Osteoblast (primary cell): Measurements from ENCODE around the gene FBXO24. TPM values are rescaled to one million over a fixed set of nuclear protein-coding genes. Genes with fewer than 3 reads are reported as not detected.
A peak's percentile ranks its signal among the peaks of the same experiment; 100 is the strongest.

Experiments used
- DNase-seq: peaks from one replicate; pipeline ENCODE4 v3.0.0; 2011; ENCODE audit warnings: low spot score, mixed read lengths; ENCODE audit not compliant: insufficient read length; ENCODE audit errors: missing footprints
- H2AFZ ChIP-seq: 2 replicates; pipeline ENCODE4 v1.6.0; 2011; ENCODE audit warnings: mild to moderate bottlenecking, low read length
- H3K27ac ChIP-seq: 2 replicates; pipeline ENCODE4 v1.5.1; 2011; ENCODE audit warnings: mild to moderate bottlenecking, low read depth, low read length, moderate library complexity
- H3K27me3 ChIP-seq: 2 replicates; pipeline ENCODE4 v1.6.0; 2012; ENCODE audit warnings: mild to moderate bottlenecking, control low read depth, inconsistent platforms, low read length, moderate library complexity; ENCODE audit not compliant: insufficient read depth
- H3K36me3 ChIP-seq: 2 replicates; pipeline ENCODE4 v1.5.1; 2011; ENCODE audit warnings: mild to moderate bottlenecking, low read length, control low read depth, moderate library complexity; ENCODE audit not compliant: insufficient read depth
- H3K4me1 ChIP-seq: 2 replicates; pipeline ENCODE4 v1.5.1; 2011; ENCODE audit warnings: mild to moderate bottlenecking, low read length, control low read depth, moderate library complexity; ENCODE audit not compliant: insufficient read depth
- H3K4me2 ChIP-seq: 2 replicates; pipeline ENCODE4 v1.6.0; 2011; ENCODE audit warnings: mild to moderate bottlenecking, low read length; ENCODE audit not compliant: insufficient read depth
- H3K4me3 ChIP-seq: fragments of 200-600 bp; sonication (generic); 3 replicates; pipeline ENCODE4 v1.5.1; 2012; ENCODE audit warnings: mild to moderate bottlenecking, low read length, inconsistent platforms; ENCODE audit not compliant: insufficient read depth
- H3K79me2 ChIP-seq: 2 replicates; pipeline ENCODE4 v1.6.0; 2012; ENCODE audit warnings: mild to moderate bottlenecking, low read length, control low read depth, inconsistent platforms; ENCODE audit not compliant: insufficient read depth
- H3K9me3 ChIP-seq: 2 replicates; pipeline ENCODE4 v1.5.1; 2011; ENCODE audit warnings: low read depth, low read length, control low read depth
- H4K20me1 ChIP-seq: 2 replicates; pipeline ENCODE4 v1.6.0; 2012; ENCODE audit warnings: mild to moderate bottlenecking, low read length, control low read depth; ENCODE audit not compliant: insufficient read depth
- total RNA-seq: library from RNA; depleted of rRNA; stranded (reverse); fragments of >200 nt; gene quantifications from 2 replicates; pipeline ENCODE4 v1.2.3, GENCODE V29; 2012
- TF ChIP-seq, protein P1 (sequence below): IDR thresholded peaks from 2 replicates; pipeline ENCODE4 v1.5.1; 2011; ENCODE audit warnings: mild to moderate bottlenecking, low read depth, low read length, moderate library complexity; ENCODE audit errors: extremely low read depth

Gene FBXO24
- total RNA-seq, 1 donor = 0.36 TPM

DNA sequence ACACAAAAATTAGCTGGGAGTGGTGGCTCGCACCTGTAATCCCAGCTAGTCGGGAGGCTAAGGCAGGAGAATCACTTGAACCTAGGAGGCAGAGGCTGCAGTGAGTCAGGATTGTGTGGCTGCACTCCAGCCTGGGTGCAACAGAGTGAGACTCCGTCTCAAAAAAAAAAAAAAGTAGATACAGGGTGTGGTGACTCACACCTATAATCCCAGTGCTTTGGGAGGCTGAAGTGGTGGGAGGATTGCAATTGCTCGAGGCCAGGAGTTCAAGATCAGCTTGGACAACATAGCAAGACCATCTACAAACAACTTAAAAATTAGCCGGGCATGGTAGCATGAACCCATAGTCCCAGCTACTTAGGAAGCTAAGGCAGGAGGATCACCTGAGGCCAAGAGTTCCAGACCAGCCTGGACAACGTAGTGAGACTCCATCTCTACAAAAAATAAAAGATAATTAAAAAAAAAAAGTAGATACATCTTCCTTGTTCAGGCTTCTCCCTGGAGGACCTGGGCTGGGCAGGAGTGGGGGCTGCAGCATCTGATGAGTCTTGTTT is 28.3 kb downstream of the FBXO24 start:
- DNase-seq = no peak
- H3K27ac ChIP-seq = no peak overlapping the region
- no peaks in the 10 kb centered on the region for H3K36me3 ChIP-seq
- H3K9me3 ChIP-seq = no peaks in the 10 kb centered on the region
- no peaks in the 10 kb centered on the region for H3K27me3 ChIP-seq
- no peaks in the 10 kb centered on the region for H4K20me1 ChIP-seq
- H3K79me2 ChIP-seq = no peaks in the 10 kb centered on the region
- H3K4me2 ChIP-seq = no peak overlapping the region
- peaks cover 6% of the 10 kb centered on the region for H3K4me1 ChIP-seq
- H3K4me3 ChIP-seq = no peak overlapping the region
- no peak overlapping the region for H2AFZ ChIP-seq
- TF ChIP-seq, protein P1, sequence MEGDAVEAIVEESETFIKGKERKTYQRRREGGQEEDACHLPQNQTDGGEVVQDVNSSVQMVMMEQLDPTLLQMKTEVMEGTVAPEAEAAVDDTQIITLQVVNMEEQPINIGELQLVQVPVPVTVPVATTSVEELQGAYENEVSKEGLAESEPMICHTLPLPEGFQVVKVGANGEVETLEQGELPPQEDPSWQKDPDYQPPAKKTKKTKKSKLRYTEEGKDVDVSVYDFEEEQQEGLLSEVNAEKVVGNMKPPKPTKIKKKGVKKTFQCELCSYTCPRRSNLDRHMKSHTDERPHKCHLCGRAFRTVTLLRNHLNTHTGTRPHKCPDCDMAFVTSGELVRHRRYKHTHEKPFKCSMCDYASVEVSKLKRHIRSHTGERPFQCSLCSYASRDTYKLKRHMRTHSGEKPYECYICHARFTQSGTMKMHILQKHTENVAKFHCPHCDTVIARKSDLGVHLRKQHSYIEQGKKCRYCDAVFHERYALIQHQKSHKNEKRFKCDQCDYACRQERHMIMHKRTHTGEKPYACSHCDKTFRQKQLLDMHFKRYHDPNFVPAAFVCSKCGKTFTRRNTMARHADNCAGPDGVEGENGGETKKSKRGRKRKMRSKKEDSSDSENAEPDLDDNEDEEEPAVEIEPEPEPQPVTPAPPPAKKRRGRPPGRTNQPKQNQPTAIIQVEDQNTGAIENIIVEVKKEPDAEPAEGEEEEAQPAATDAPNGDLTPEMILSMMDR = no peak

DNA sequence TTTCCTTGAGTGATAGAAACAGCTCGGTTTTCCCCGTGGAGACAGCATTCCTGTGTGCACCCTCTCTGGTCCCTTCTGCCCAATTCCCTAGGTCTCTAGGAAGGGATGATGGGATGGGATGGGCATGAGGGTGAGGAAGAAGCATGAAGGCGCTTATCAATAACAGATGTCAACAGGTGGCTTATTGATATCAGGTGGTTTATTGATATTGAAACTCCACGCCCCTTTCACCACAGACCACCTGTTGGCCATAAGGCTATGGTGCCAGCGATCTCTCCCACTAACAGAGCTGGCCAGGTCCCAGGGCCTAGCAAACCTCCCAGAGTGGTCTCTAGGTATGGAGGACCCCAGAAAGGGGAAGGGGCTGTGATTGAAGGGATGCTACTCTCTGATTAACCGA is 34.1 kb downstream of the FBXO24 start:
- Histone ChIP-seq H3K4me2 (no peak overlapping the region), H3K27me3 (no peaks in the 10 kb centered on the region), H2AFZ (no peak overlapping the region), H4K20me1 (no peaks in the 10 kb centered on the region), H3K4me1 (no peaks in the 10 kb centered on the region), H3K9me3 (no peaks in the 10 kb centered on the region), H3K27ac (no peak overlapping the region), H3K4me3 (no peak overlapping the region), H3K36me3 (no peaks in the 10 kb centered on the region), H3K79me2 (no peaks in the 10 kb centered on the region)
- peak; percentile 29 for DNase-seq
- TF ChIP-seq, protein P1 = no peak

DNA sequence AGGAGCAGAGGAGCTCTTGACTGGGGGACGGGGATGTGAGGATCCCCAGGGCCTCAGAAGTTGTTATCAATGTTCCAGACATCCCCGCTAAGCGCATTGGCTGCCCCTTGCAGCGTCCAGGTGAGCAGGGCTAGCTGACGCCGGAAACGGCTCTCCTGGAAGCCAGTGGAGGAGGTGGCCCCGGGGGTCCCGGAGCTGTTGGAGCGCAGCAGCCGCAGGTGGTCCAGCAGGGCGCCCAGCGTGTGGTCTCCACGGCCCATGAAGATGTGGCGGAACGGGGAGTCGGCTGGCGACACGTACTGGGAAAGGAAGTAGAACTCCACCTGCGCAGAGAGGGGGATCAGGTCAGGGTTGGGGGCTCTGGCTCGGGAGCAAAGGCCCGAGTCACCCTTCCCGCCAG is 34.7 kb downstream of the FBXO24 start:
- Histone ChIP-seq H3K36me3 (no peaks in the 10 kb centered on the region), H4K20me1 (no peaks in the 10 kb centered on the region), H3K27me3 (no peaks in the 10 kb centered on the region), H3K4me1 (no peaks in the 10 kb centered on the region), H3K9me3 (no peaks in the 10 kb centered on the region), H2AFZ (no peak overlapping the region), H3K4me2 (no peak overlapping the region), H3K27ac (no peak overlapping the region), H3K4me3 (no peak overlapping the region), H3K79me2 (no peaks in the 10 kb centered on the region)
- TF ChIP-seq, protein P1 = no peak
- DNase-seq = peak; percentile 43

DNA sequence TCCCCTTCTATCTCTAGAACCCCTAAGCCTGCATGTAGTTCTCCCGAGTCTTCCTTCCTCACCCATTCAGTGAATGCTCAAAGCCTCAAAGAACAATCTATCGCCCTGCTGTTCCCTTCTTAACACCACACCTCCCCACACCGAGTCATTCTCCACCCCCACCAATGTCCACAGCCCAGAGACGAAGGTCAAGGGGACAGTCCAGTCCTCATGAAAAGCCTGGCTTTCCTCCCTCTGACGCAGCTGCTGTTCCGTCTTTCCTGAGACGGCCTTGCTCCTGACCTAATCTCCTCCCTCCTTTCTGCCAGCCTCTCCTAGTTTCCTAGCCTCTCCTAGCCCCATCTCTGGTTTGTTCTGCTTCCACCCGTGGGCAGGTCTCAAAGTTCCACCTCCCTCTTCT is 35.4 kb downstream of the FBXO24 start:
- H3K4me3 ChIP-seq = no peak overlapping the region
- H3K36me3 ChIP-seq = no peaks in the 10 kb centered on the region
- H3K9me3 ChIP-seq = no peaks in the 10 kb centered on the region
- H3K4me2 ChIP-seq = no peak overlapping the region
- H3K27ac ChIP-seq = no peak overlapping the region
- H3K79me2 ChIP-seq = no peaks in the 10 kb centered on the region
- H3K27me3 ChIP-seq = no peaks in the 10 kb centered on the region
- H3K4me1 ChIP-seq = no peaks in the 10 kb centered on the region
- no peaks in the 10 kb centered on the region for H4K20me1 ChIP-seq
- TF ChIP-seq, protein P1 = no peak
- DNase-seq = peak; percentile 19
- H2AFZ ChIP-seq = no peak overlapping the region
